Measurements from ENCODE around the gene KCNMB2.

DNA sequence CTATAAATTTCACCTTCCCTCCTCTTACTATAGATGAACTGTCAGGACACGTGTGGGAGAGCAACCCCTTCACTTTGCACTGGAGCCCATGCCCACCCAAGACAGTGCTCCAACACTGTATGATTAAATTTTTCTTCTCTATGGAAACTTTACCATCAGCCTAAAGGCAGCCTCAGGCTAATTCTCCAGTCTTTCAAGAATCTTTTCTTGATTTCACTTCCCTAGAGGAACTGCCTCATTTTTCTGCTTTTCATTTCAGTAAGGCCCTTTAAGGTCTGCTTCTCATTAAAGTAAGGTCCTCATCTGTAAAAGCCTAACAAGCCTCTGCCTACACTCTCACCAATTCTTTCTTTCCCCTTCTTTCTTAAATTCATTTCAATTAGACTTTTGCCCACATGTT lies 137.3 kb downstream of the KCNMB2 start:
- no peak for TF ChIP-seq GATA3 (IDR thresholded peaks at IDR 0.05; ENCODE audit: low read depth, low read length)
- TF ChIP-seq GATA2 (IDR thresholded peaks at IDR 0.05; ENCODE audit: low read depth, low read length): no peak

Measured in SH-SY5Y (cell line).